PC-9 (cell line): ENCODE results near the gene ANKRD9.

Source experiments
- CTCF ChIP-seq: fragments of 200-600 bp; sonication (generic); conservative IDR thresholded peaks from 2 replicates; pipeline ENCODE4 v1.6.1; 2017; ENCODE audit warnings: mixed run types, antibody characterized with exemption, mild to moderate bottlenecking, moderate library complexity
- EZH2 ChIP-seq: fragments of 200-600 bp; sonication (generic); IDR thresholded peaks from 2 replicates; pipeline ENCODE4 v1.8.0; 2017; ENCODE audit warnings: antibody characterized with exemption, low read depth

- TF ChIP-seq CTCF = no peak
- no peak for TF ChIP-seq EZH2
These were observed 5.6 kb upstream of the ANKRD9 start for GRCh38 chr14:102514987-102515733.
